ENCODE measurements around the gene ARID3C. TPM values are rescaled to one million over a fixed set of nuclear protein-coding genes. Genes with fewer than 3 reads are reported as not detected.
"Not testable (repeated sequence)": the region's sequence is repeated elsewhere in the genome, so short reads cannot be mapped to it uniquely, and the experiment has no call there.

The ARID3C gene
- total RNA-seq, 1 donor from 2014 or later: not detected

DNA sequence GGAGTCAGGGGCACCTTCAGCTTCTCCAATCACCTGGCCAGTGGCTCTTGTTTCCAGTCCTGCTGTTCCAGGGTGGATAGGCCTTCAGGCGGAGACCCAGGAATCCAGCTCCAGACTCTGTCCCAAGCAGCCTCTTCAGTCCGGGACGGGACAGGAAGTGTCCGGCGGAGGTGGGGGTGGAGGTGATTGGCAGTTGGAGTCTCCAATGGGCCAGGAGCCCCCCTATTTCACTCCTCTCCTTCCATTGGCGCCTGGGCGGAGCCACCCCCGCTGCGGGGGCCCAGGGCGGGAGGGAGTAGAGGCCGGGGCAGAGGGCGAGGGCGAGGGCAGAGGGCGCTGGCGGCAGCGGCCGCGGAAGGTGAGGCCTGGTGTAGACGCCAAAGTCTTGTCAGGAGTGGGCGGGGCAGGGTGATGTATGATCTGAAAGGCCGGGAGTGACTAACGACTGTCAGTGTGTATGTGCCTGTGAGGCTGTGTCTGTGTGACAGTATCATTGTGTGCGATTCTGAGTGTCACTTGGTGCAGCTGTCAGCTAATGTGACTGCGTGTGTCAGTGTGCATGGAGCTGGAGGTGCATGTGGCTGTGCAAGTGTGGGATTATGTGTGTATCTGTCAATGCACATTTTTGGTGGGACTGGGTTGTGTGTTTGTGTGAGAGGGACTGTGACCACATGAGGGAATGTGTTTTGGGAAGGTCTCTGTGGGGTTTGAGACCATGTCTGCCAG, 23.2 kb upstream of the ARID3C start, which contains the start of gene IL11RA:
Gene IL11RA (plus strand): TSS at position 310 of the 726 bp plus-strand sequence. CDS start 3,033 bp downstream, outside the sequence.
- peak; percentile 87 for DNase-seq (ENCODE audit: low spot score)

DNA sequence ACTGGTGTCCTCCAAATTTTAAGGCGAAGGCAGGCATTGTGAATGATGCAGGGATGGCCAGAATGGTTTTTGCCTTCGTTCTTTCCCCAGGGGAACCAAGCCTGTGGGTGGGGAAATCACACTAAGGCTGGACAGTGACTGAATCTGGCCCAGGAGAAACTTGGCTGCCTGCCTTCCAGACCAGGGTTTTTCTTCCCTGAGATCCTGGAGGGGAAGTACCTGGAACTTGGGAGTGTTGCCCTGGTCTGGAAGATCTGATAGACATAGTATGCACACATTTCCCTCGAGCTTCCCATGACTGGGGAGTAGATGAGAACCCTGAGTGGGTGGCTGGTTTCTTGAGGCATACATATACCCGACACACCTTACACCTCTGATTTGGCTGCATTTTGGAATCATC, 22.5 kb upstream of the ARID3C start:
- DNase-seq (ENCODE audit: low spot score): no peak

DNA sequence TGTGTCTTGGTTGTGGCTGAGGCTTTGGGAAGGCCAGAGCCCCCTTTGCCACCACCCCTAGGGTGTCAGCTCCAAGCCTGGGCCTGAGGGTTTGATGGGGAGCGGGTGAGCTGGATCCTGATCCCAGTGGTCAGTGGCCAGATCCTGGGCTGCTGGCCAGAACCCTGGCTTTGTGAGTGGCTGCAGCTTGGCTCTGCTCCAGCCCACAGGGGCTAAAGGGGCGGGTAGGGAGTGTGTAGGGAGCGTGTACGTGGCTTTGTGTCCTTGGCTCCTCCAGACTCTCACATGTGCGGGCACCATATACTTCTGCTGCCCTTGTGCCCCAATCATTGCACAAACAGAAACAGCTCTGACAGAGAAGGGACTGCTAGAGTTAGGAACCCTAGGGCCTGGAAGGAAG, 21.9 kb upstream of the ARID3C start:
- DNase-seq (ENCODE audit: low spot score): no peak

DNA sequence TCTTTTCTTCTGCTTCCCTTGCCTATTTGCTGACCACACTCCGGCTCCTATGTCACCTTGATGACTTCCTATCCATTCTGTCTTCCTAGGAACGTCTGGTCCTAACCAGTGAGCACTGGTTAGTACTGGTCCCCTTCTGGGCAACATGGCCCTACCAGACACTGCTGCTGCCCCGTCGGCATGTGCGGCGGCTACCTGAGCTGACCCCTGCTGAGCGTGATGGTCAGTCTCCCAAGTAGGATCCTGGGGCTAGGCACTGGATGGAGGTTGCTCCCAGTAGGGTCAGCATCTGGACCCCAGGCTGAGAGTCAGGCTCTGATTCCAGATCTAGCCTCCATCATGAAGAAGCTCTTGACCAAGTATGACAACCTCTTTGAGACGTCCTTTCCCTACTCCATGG, 19.8 kb upstream of the ARID3C start:
- no peak for DNase-seq (ENCODE audit: low spot score)

DNA sequence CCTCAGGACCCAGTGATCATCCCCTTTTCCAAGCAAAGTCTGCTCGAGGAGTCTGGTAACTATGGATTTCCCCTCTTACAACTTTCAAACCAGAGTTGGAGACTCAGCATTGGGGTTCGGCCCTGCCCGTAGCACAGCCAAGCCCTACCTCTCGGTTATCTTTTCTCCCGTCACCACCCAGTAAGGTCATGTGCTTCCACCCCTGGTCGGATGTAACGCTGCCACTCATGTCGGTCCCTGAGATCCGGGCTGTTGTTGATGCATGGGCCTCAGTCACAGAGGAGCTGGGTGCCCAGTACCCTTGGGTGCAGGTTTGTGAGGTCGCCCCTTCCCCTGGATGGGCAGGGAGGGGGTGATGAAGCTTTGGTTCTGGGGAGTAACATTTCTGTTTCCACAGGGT, 18.8 kb upstream of the ARID3C start:
- no peak for DNase-seq (ENCODE audit: low spot score)

- DNase-seq (ENCODE audit: low spot score): no peak
Observed at GRCh38 chr9:34647084-34647403, 18.2 kb upstream of the ARID3C start.

- DNase-seq (ENCODE audit: low spot score): peak; percentile 96
Observed at GRCh38 chr9:34646211-34647083, 17.6 kb upstream of the ARID3C start, which contains the start of gene GALT. Gene GALT (plus strand): TSS chr9:34646675. CDS start chr9:34646705, 30 bp downstream.

- no peak for DNase-seq (ENCODE audit: low spot score)
Observed at GRCh38 chr9:34644766-34645314, 16.0 kb upstream of the ARID3C start.

DNA sequence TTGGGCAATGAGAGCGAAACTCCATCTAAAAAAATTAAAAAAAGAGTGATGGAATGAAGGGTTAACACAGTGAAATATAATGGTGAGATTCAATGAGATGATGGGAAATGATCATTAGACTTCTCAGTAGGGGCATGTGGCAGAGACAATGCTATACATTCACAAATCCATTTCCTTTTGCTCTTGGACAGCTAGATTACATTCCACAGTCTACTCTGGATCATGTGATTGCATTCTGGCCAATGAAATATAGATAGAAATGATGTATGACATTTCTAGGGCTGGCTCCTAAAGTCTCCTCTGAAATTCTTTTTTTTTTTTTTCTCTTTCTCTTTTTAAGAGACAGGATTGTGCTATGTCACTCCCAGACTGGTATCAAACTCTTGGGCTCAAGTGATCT, 13.8 kb upstream of the ARID3C start:
- DNase-seq (ENCODE audit: low spot score): no peak

- DNase-seq (ENCODE audit: low spot score): not testable (repeated sequence)
Observed at GRCh38 chr9:34639322-34639721, 10.5 kb upstream of the ARID3C start.

DNA sequence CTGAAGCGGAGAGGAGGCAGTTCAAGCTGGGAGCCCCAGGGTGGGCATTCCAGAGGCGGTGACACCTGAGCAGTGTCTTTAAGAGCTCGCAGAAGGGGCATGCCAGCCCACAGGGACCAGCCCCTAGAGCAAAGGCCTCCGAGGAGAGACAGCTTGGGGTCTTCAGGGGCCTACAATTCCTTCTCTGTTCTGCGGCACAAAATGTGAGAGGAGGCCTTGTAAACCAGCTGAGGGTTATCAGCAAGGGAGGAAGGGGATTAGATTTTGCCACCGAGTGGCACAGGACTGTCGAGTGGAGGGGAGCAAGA, 9.2 kb upstream of the ARID3C start:
- no peak for DNase-seq (ENCODE audit: low spot score)

DNA sequence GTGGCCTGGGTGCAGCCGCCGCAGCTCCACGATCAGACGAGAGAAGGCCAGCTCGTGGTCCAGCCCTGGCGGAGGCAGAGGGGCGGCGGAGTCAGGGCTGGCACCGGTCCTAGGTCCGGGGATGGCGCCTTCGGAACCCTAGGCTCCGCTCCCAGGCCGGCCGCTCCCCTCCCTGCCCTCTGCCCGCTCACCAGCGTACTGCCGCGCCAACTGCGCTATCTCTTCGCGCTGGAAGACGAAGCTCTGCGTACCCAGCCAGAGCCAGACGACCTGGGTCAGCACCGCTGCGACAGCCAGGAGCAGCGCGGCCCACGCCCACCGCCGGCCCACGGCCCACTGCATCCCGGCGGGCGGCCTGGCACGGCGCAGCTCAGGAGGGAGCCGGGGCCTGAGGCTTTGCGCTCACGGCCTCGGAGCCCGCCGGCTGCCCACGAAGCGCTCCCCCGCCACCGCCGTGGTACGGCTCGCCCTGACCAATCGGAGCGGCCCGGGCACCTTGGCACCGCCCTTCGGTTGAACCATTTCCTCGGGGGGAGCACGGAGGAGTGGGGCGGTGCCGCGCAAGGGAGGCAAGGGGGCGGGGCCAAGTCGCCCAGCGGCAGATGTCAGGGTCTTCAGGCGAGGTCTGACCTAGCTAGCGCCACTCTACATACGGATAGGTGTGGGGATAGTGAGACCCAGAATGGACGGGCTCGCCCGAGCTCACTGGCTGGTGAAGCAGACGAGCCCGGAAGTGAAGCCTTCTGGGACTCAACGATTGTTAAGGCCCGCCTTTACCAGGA, 8.7 kb upstream of the ARID3C start, which contains the start of gene SIGMAR1:
Gene SIGMAR1 (minus strand): TSS at position 432 of the 782 bp plus-strand sequence. CDS start 90 bp downstream, at position 342.
- DNase-seq (ENCODE audit: low spot score): peak; percentile 95

- no peak for DNase-seq (ENCODE audit: low spot score)
Observed at GRCh38 chr9:34636791-34637355, 8.0 kb upstream of the ARID3C start.

DNA sequence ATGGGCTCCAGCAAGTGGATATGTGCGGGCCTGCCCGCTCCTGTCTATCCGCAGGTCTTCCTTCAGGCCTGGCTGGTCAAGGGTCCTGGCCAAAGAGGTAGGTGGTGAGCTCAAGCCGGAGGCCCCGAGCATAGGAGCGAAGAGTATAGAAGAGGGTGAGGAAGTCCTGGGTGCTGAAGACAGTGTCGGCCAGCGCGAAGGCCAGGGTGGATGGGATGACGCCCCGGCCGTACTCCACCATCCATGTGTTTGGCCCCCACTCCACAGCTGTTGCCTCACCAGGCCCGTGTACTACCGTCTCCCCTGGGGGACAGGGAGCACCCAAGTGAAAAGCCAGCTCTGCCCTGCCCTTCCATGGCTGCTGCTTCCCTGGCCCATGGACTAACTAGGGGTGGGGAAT, 6.7 kb upstream of the ARID3C start:
- no peak for DNase-seq (ENCODE audit: low spot score)

DNA sequence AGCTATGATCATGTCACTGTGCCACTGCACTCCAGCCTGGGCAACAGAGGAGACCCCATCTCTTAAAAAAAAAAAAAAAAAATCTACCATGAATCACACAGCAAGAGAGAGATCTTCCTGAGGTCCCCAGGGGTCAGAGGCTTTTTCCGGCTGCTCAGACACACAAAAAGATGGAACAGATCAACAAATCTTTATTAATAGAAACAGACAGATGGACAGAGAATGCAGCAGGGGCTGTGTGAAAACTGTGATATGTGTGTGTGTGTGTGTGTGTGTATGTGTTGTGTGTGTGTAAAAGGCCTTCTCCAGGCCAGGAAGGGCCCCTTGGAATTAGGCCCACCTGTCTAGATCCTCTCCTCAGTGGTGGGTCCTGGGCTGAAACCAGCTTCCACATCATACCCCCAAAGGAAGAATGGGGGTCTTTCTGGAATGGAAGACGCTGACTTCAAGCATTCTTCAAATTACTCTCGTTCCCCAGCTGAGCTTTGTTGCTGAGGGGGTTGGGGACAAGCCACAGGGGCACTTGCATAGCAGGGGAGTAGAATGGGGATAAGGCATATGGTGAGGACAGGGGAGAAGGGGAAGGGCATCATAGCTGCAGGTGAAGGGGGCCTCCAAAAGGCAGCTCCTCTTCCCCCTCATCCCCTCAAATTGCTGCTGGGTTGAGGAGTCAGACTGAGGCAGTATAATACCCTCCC, 5.8 kb upstream of the ARID3C start:
- DNase-seq (ENCODE audit: low spot score): no peak

- DNase-seq (ENCODE audit: low spot score): peak; percentile 69
Observed at GRCh38 chr9:34633851-34634550, 5.1 kb upstream of the ARID3C start.

- DNase-seq (ENCODE audit: low spot score): no peak
Observed at GRCh38 chr9:34633166-34633565, 4.3 kb upstream of the ARID3C start.

GRCh38 chr9:34630402-34631154, 1.7 kb upstream of the ARID3C start:
- DNase-seq (ENCODE audit: low spot score): no peak

GRCh38 chr9:34629491-34629808, 584 bp upstream of the ARID3C start:
- DNase-seq (ENCODE audit: low spot score): no peak
